Activated naive CD8-positive, alpha-beta T cell treated with anti-CD3 and anti-CD28 coated beads, Interleukin-2, amount 50 U/mL, for 24 hours (primary cell): Measurements from ENCODE around the gene OSMR.

Experiments
- ATAC-seq: fragments of 150-1000 bp; cut with Tn5 transposase; one replicate; pipeline ENCODE4 v1.10.0; 2021
- DNase-seq: peaks from one replicate; pipeline ENCODE4 v3.0.0; 2021
- H3K27ac Mint-ChIP-seq: one replicate; pipeline ENCODE4 v1.8.0; 2021; ENCODE audit warnings: mild to moderate bottlenecking, mixed read lengths
- H3K27me3 Mint-ChIP-seq: one replicate; pipeline ENCODE4 v1.8.0; 2021; ENCODE audit warnings: mixed read lengths
- H3K36me3 Mint-ChIP-seq: one replicate; pipeline ENCODE4 v1.8.0; 2021; ENCODE audit warnings: low read depth, mixed read lengths
- H3K4me1 Mint-ChIP-seq: one replicate; pipeline ENCODE4 v1.8.0; 2021; ENCODE audit warnings: mixed read lengths
- H3K4me3 Mint-ChIP-seq: one replicate; pipeline ENCODE4 v1.8.0; 2021; ENCODE audit warnings: mild to moderate bottlenecking, moderate library complexity, mixed read lengths
- H3K9me3 Mint-ChIP-seq: one replicate; pipeline ENCODE4 v1.8.0; 2021; ENCODE audit warnings: mixed read lengths

The OSMR gene

GRCh38 chr5:38845526-38846378, at the start of gene OSMR:
Gene OSMR, plus strand, starts transcription at chr5:38846012. Its CDS starts 23,033 bp downstream, at chr5:38869045.
- H3K27me3 Mint-ChIP-seq, result peaks cover 58% of the 10 kb centered on the region
- no peaks in the 10 kb centered on the region for H3K9me3 Mint-ChIP-seq
- ATAC-seq, result peak; percentile 59
- DNase-seq, result peak; percentile 9
- H3K4me1 Mint-ChIP-seq, result peaks cover 10% of the 10 kb centered on the region
- H3K27ac Mint-ChIP-seq, result no peak within 1 kb of the TSS
- H3K4me3 Mint-ChIP-seq, result peak within 1 kb of the TSS; percentile 61
- no peaks in the 10 kb centered on the region for H3K36me3 Mint-ChIP-seq

GRCh38 chr5:38796742-38797108, 49.1 kb upstream of the OSMR start:
- Mint-ChIP-seq H3K36me3 (no peaks in the 10 kb centered on the region), H3K4me3 (no peak overlapping the region), H3K27ac (no peak overlapping the region), H3K4me1 (peaks cover 4% of the 10 kb centered on the region), H3K9me3 (no peaks in the 10 kb centered on the region), H3K27me3 (peaks cover 25% of the 10 kb centered on the region)
- no peak for DNase-seq
- peak; percentile 54 for ATAC-seq

- Mint-ChIP-seq H3K27ac (no peak overlapping the region), H3K4me3 (no peak overlapping the region), H3K36me3 (no peaks in the 10 kb centered on the region), H3K4me1 (peaks cover 4% of the 10 kb centered on the region), H3K9me3 (no peaks in the 10 kb centered on the region), H3K27me3 (peaks cover 21% of the 10 kb centered on the region)
- no peak for ATAC-seq
- DNase-seq, result no peak
These were observed 48.0 kb upstream of the OSMR start for GRCh38 chr5:38797838-38798237.

GRCh38 chr5:38799556-38800377, 46.0 kb upstream of the OSMR start:
- no peaks in the 10 kb centered on the region for H3K36me3 Mint-ChIP-seq
- no peak overlapping the region for H3K4me3 Mint-ChIP-seq
- no peak for ATAC-seq
- no peak overlapping the region for H3K27ac Mint-ChIP-seq
- no peaks in the 10 kb centered on the region for H3K9me3 Mint-ChIP-seq
- H3K4me1 Mint-ChIP-seq, result peaks cover 4% of the 10 kb centered on the region
- DNase-seq, result no peak
- H3K27me3 Mint-ChIP-seq, result peaks cover 17% of the 10 kb centered on the region

GRCh38 chr5:38800515-38800914, 45.3 kb upstream of the OSMR start:
- Mint-ChIP-seq H3K4me3 (no peak overlapping the region), H3K27ac (no peak overlapping the region), H3K27me3 (peaks cover 12% of the 10 kb centered on the region), H3K36me3 (no peaks in the 10 kb centered on the region), H3K9me3 (no peaks in the 10 kb centered on the region), H3K4me1 (peaks cover 4% of the 10 kb centered on the region)
- ATAC-seq (no peak), DNase-seq (no peak)

- DNase-seq, result no peak
- H3K36me3 Mint-ChIP-seq, result no peaks in the 10 kb centered on the region
- no peak overlapping the region for H3K27ac Mint-ChIP-seq
- ATAC-seq, result no peak
- H3K9me3 Mint-ChIP-seq, result no peaks in the 10 kb centered on the region
- H3K4me3 Mint-ChIP-seq, result no peak overlapping the region
- H3K27me3 Mint-ChIP-seq, result peaks cover 17% of the 10 kb centered on the region
- H3K4me1 Mint-ChIP-seq, result peaks cover 4% of the 10 kb centered on the region
These were observed 43.7 kb upstream of the OSMR start for GRCh38 chr5:38802125-38802524.

- Mint-ChIP-seq H3K27ac (no peak overlapping the region), H3K36me3 (no peaks in the 10 kb centered on the region), H3K27me3 (peaks cover 14% of the 10 kb centered on the region), H3K4me1 (peaks cover 4% of the 10 kb centered on the region), H3K4me3 (no peak overlapping the region), H3K9me3 (no peaks in the 10 kb centered on the region)
- no peak for ATAC-seq
- DNase-seq, result no peak
These were observed 42.6 kb upstream of the OSMR start for GRCh38 chr5:38803246-38803645.

GRCh38 chr5:38806775-38807258, 39.0 kb upstream of the OSMR start:
- peaks cover 18% of the 10 kb centered on the region for H3K27me3 Mint-ChIP-seq
- no peak for DNase-seq
- H3K4me3 Mint-ChIP-seq, result no peak overlapping the region
- H3K36me3 Mint-ChIP-seq, result no peaks in the 10 kb centered on the region
- H3K4me1 Mint-ChIP-seq, result peaks cover 11% of the 10 kb centered on the region
- peak overlapping the region; percentile 26 for H3K27ac Mint-ChIP-seq
- peak; percentile 52 for ATAC-seq
- no peaks in the 10 kb centered on the region for H3K9me3 Mint-ChIP-seq

GRCh38 chr5:38807570-38808483, 38.0 kb upstream of the OSMR start:
- Mint-ChIP-seq H3K27me3 (peaks cover 24% of the 10 kb centered on the region), H3K27ac (no peak overlapping the region), H3K9me3 (no peaks in the 10 kb centered on the region), H3K4me3 (no peak overlapping the region), H3K4me1 (peaks cover 11% of the 10 kb centered on the region), H3K36me3 (no peaks in the 10 kb centered on the region)
- DNase-seq (no peak), ATAC-seq (no peak)

- DNase-seq (no peak), ATAC-seq (no peak)
- H3K36me3 Mint-ChIP-seq, result no peaks in the 10 kb centered on the region
- no peak overlapping the region for H3K4me3 Mint-ChIP-seq
- peaks cover 26% of the 10 kb centered on the region for H3K27me3 Mint-ChIP-seq
- H3K9me3 Mint-ChIP-seq, result no peaks in the 10 kb centered on the region
- no peak overlapping the region for H3K27ac Mint-ChIP-seq
- peaks cover 11% of the 10 kb centered on the region for H3K4me1 Mint-ChIP-seq
These were observed 37.0 kb upstream of the OSMR start for GRCh38 chr5:38808666-38809343.

- H3K27me3 Mint-ChIP-seq, result peaks cover 29% of the 10 kb centered on the region
- H3K9me3 Mint-ChIP-seq, result no peaks in the 10 kb centered on the region
- peaks cover 11% of the 10 kb centered on the region for H3K4me1 Mint-ChIP-seq
- H3K36me3 Mint-ChIP-seq, result no peaks in the 10 kb centered on the region
- no peak overlapping the region for H3K4me3 Mint-ChIP-seq
- ATAC-seq, result peak; percentile 63
- H3K27ac Mint-ChIP-seq, result no peak overlapping the region
- peak; percentile 54 for DNase-seq
These were observed 36.1 kb upstream of the OSMR start for GRCh38 chr5:38809388-38810359.

- Mint-ChIP-seq H3K4me1 (peaks cover 3% of the 10 kb centered on the region), H3K9me3 (no peaks in the 10 kb centered on the region), H3K4me3 (no peak overlapping the region), H3K27ac (no peak overlapping the region), H3K36me3 (no peaks in the 10 kb centered on the region), H3K27me3 (peaks cover 33% of the 10 kb centered on the region)
- DNase-seq, result no peak
- no peak for ATAC-seq
These were observed 30.9 kb upstream of the OSMR start for GRCh38 chr5:38814879-38815278.
